HepG2 (cell line): Measurements from ENCODE around the gene TBC1D22A. TPM values are rescaled to one million over a fixed set of nuclear protein-coding genes. Genes with fewer than 3 reads are reported as not detected.

Source experiments
- ATAC-seq: fragments of 200-7000 bp; cut with Tn5 transposase; 3 replicates; pipeline ENCODE4 v1.9.1; 2020; ENCODE audit warnings: mild to moderate bottlenecking, moderate library complexity
- BruUV-seq: library from RNA; stranded (reverse); fragments of 400-500 nt; replicated peaks from 2 replicates; lab custom pipeline; 2021; lab: Mats Ljungman, UMichigan
- CTCF ChIA-PET: fragments of 300-600 bp; formaldehyde crosslinking; extraction: SDS; loops from one replicate; lab custom pipeline; 2021; ENCODE audit warnings: low total read pairs, inconsistent platforms, low intra/inter-chr PET ratio; lab: Yijun Ruan, JAX
- POLR2A ChIA-PET: fragments of 350-600 bp; sonication (Branson Sonifier 250); formaldehyde crosslinking; loops from one replicate; lab custom pipeline; 2020; ENCODE audit warnings: antibody characterized with exemption, inconsistent platforms; lab: Yijun Ruan, JAX
- DNase-seq: peaks from one replicate; pipeline ENCODE4 v3.0.0-alpha.2; 2015; ENCODE audit warnings: low spot score
- FAIRE-seq: peaks from 3 replicates; lab custom pipeline; 2011; peaks lifted over from hg19 to GRCh38; lab: Jason Lieb, UNC
- H2AFZ ChIP-seq: one replicate; pipeline ENCODE4 v1.6.1; 2011; ENCODE audit warnings: low read length, inconsistent platforms
- H3K27ac ChIP-seq: fragments of 300-600 bp; 3 replicates; pipeline ENCODE4 v1.8.0; 2011; ENCODE audit warnings: mixed run types, mild to moderate bottlenecking, mixed read lengths, low read length, inconsistent platforms; ENCODE audit not compliant: insufficient read depth; ENCODE audit errors: extremely low read length
- H3K27me3 ChIP-seq, 2 experiments: fragments of 200-600 bp in 1 of 2; 2 replicates in 1 of 2; 3 replicates in 1 of 2; pipeline versions ENCODE4 v1.6.0 to v1.8.0; 2011; ENCODE audit warnings: low read length in 2 of 2, mild to moderate bottlenecking in 2 of 2, moderate library complexity in 2 of 2, inconsistent platforms in 1 of 2; ENCODE audit not compliant: insufficient read depth in 2 of 2, control insufficient read depth in 1 of 2
- H3K36me3 ChIP-seq, 2 experiments: fragments of 200-600 bp in 1 of 2; replicated peaks in 1 of 2; 2 replicates in 1 of 2; 3 replicates in 1 of 2; pipeline versions ENCODE4 v1.5.1 to v1.8.0; 2011; ENCODE audit warnings: low read length in 2 of 2, inconsistent platforms in 1 of 2; ENCODE audit not compliant: insufficient read depth in 2 of 2, control insufficient read depth in 1 of 2
- H3K4me1 ChIP-seq: 2 replicates; pipeline ENCODE4 v1.5.1; 2012; ENCODE audit warnings: low read length, inconsistent platforms; ENCODE audit not compliant: insufficient read depth
- H3K4me2 ChIP-seq: 2 replicates; pipeline ENCODE4 v1.6.0; 2011; ENCODE audit warnings: low read depth, low read length, inconsistent platforms
- H3K4me3 ChIP-seq, 3 experiments: fragments of 200-600 bp in 1 of 3; sonication (generic), shearing (Covaris generic) in 1 of 3; replicated peaks in 1 of 3; 2 replicates each; pipeline ENCODE4 v1.5.1; 2011 to 2016; ENCODE audit warnings: low read length in 3 of 3, inconsistent platforms in 2 of 3, low read depth in 2 of 3, mild to moderate bottlenecking in 2 of 3, control low read depth in 1 of 3, mixed read lengths in 1 of 3; ENCODE audit not compliant: insufficient read depth in 1 of 3
- H3K79me2 ChIP-seq: one replicate; pipeline ENCODE4 v1.6.1; 2011; ENCODE audit warnings: low read length, inconsistent platforms; ENCODE audit not compliant: insufficient read depth
- H3K9ac ChIP-seq: 2 replicates; pipeline ENCODE4 v1.6.0; 2011; ENCODE audit warnings: mild to moderate bottlenecking, low read depth, low read length, inconsistent platforms; ENCODE audit not compliant: insufficient read depth
- H3K9me3 ChIP-seq: 2 replicates; pipeline ENCODE4 v1.5.1; 2012; ENCODE audit warnings: mild to moderate bottlenecking, low read length
- H4K20me1 ChIP-seq: 2 replicates; pipeline ENCODE4 v1.6.0; 2011; ENCODE audit warnings: inconsistent platforms, mild to moderate bottlenecking, low read length, moderate library complexity; ENCODE audit not compliant: insufficient read depth
- HNF1A ChIP-seq, 2 experiments: sonication (generic) in 1 of 2; formaldehyde crosslinking in 1 of 2; IDR thresholded peaks; 2 replicates each; pipeline versions ENCODE4 v1.4.0 to v1.6.1; 2016 to 2020; ENCODE audit warnings: borderline replicate concordance in 1 of 2, low read depth in 1 of 2, mild to moderate bottlenecking in 1 of 2, missing genetic modification reagents in 1 of 2
- PLRG1 ChIP-seq: fragments of 450-650 bp; conservative IDR thresholded peaks from 2 replicates; pipeline ENCODE4 v1.6.1; 2016
- SMARCC2 ChIP-seq: fragments of 450-650 bp; IDR thresholded peaks from 2 replicates; pipeline ENCODE4 v1.6.1; 2017; ENCODE audit warnings: antibody characterized with exemption, mild to moderate bottlenecking
- WGBS: methylation state at CpG from one replicate; pipeline ENCODE4 v1.1.6; 2017; ENCODE audit warnings: low lambda C conversion rate; 5-methylcytosine and 5-hydroxymethylcytosine counted together
- in situ Hi-C: cut with HindIII; loops from 2 replicates; pipeline ENCODE4 v1.10.0; 2017; ENCODE audit warnings: low pct_unique_long_range_greater_than_20kb; ENCODE audit not compliant: extremely low pct_ligation_motif_present
- intact Hi-C: fragments of 100-400 bp; cut with micrococcal nuclease; formaldehyde crosslinking; loops from one replicate; pipeline ENCODE4 v1.10.0; 2022; ENCODE audit not compliant: unreplicated experiment
- polyA plus RNA-seq, 8 experiments: library from polyadenylated mRNA; depleted of rRNA in 3 of 8; stranded (reverse) in 7 of 8; unstranded in 1 of 8; fragments of >200 nt; fragmentation: Illumina TruSeq in 4 of 8; extraction: Trizol in 4 of 8; gene quantifications; 2 replicates each; pipeline versions ENCODE4 v1.2.1 to v1.2.3, GENCODE V29; 2011 to 2016; ENCODE audit warnings: low read depth in 4 of 8, missing spikeins in 1 of 8, mixed read lengths in 1 of 8; ENCODE audit not compliant: insufficient read depth in 1 of 8
- total RNA-seq, 5 experiments: library from RNA; depleted of rRNA; stranded (reverse); fragments of >200 nt; fragmentation: Illumina TruSeq; extraction: Trizol; gene quantifications; 2 replicates each; pipeline ENCODE4 v1.2.3, GENCODE V29; 2016; ENCODE audit warnings: low read depth in 1 of 5
- TF ChIP-seq, protein P1 (sequence below): sonication (generic); formaldehyde crosslinking; conservative IDR thresholded peaks from 2 replicates; pipeline ENCODE4 v1.4.0; 2020; ENCODE audit warnings: missing genetic modification reagents

TBC1D22A gene
- total and polyA plus RNA-seq, 2 of the 13 experiments (the other 11 are each of a cell fraction or from before 2014, with no cell fraction given) = 17.3 to 18.0 TPM

- Histone ChIP-seq H3K4me3 (no peak overlapping the region), H3K27me3 (no peaks in the 10 kb centered on the region), H3K27ac (no peak overlapping the region), H2AFZ (no peak overlapping the region)
- intact Hi-C loops = no loop called here
- POLR2A ChIA-PET = no interaction called here
- no peak for DNase-seq
- no TSS peak for BruUV-seq
- TF ChIP-seq SMARCC2 (no peak), PLRG1 (no peak), HNF1A (IDR thresholded peaks at IDR 0.05; ENCODE audit: low read depth) (no peak), HNF1A (CRISPR knock-in tag; IDR thresholded peaks at IDR 0.05; ENCODE audit: borderline replicate concordance) (no peak)
- TF ChIP-seq, protein P1, sequence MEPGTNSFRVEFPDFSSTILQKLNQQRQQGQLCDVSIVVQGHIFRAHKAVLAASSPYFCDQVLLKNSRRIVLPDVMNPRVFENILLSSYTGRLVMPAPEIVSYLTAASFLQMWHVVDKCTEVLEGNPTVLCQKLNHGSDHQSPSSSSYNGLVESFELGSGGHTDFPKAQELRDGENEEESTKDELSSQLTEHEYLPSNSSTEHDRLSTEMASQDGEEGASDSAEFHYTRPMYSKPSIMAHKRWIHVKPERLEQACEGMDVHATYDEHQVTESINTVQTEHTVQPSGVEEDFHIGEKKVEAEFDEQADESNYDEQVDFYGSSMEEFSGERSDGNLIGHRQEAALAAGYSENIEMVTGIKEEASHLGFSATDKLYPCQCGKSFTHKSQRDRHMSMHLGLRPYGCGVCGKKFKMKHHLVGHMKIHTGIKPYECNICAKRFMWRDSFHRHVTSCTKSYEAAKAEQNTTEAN (CRISPR knock-in tag) = no peak
- TF ChIP-seq, all 625 proteins: peak for 0
- H3K9me3 ChIP-seq = peaks cover 7% of the 10 kb centered on the region
- WGBS = 100% methylated on average over 2 of the region's 11 CpGs
- FAIRE-seq (no peak), ATAC-seq (no peak)
- no peaks in the 10 kb centered on the region for H3K79me2 ChIP-seq
- H3K4me1 ChIP-seq = peaks cover 19% of the 10 kb centered on the region
- no peak overlapping the region for H3K9ac ChIP-seq
- H3K4me2 ChIP-seq = no peak overlapping the region
- in situ Hi-C loops = no loop called here
- H3K36me3 ChIP-seq = peaks cover 0 to 2% of the 10 kb centered on the region in 2 experiments; a peak in 1 of 5 replicates
- CTCF ChIA-PET = no interaction called here
- no peaks in the 10 kb centered on the region for H4K20me1 ChIP-seq
Measured at GRCh38 chr22:47098554-47098953, 336.1 kb downstream of the TBC1D22A start.
